GM18520 (cell line): ENCODE results near the gene ZNF20.

ENCODE experiments used
- ATAC-seq: cut with Tn5 transposase; IDR thresholded peaks from one replicate; pipeline ENCODE4 v1.9.1; 2021; ENCODE audit not compliant: unreplicated experiment

ZNF20 gene

GRCh38 chr19:12139885-12140544 is at the start of gene ZNF20:
TSS of gene ZNF20 (minus strand) at chr19:12140350. CDS start at chr19:12140182, 168 bp downstream.
- peak; percentile 83 for ATAC-seq

- ATAC-seq: no peak
Observed at GRCh38 chr19:12187625-12188024, 47.5 kb upstream of the ZNF20 start.

DNA sequence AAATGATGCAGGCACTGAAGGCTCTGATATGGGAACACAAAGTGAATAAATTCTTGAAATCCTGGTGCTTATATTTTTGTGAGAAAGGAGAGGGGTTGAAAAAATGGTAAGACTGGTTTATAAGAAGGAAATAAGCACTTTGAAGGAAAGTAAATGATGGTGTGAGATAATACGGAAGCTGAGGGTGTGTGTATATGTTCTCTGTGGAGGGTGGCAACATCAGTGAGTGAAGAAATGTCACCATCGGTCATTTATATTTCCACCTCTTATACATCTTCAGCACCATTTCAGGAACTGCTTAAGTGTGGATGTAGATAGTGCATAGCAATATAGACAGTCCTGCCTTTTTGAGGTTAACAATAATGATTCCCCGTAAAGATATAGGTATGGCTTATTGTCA is 40.2 kb upstream of the ZNF20 start:
- no peak for ATAC-seq

- ATAC-seq: no peak
Observed at GRCh38 chr19:12166626-12167025, 26.5 kb upstream of the ZNF20 start.

- no peak for ATAC-seq
Observed at GRCh38 chr19:12163826-12164225, 23.7 kb upstream of the ZNF20 start.

- ATAC-seq: peak; percentile 92
Observed at GRCh38 chr19:12162882-12163806, 23.0 kb upstream of the ZNF20 start, which contains the start of gene ZNF136. TSS of gene ZNF136 (plus strand) at chr19:12163096. CDS start at chr19:12163204, 108 bp downstream.

- ATAC-seq: no peak
Observed at GRCh38 chr19:12162513-12162881, 22.3 kb upstream of the ZNF20 start.

- ATAC-seq: no peak
Observed at GRCh38 chr19:12159773-12160414, 19.7 kb upstream of the ZNF20 start.

GRCh38 chr19:12156223-12157058 is 16.3 kb upstream of the ZNF20 start, which contains the start of gene ZNF625:
TSS of gene ZNF625 (minus strand) at chr19:12156734. CDS start at chr19:12156558, 176 bp downstream.
- ATAC-seq: peak; percentile 53

GRCh38 chr19:12155324-12155860 is 15.2 kb upstream of the ZNF20 start:
- ATAC-seq: no peak

- ATAC-seq: no peak
Observed at GRCh38 chr19:12145348-12145747, 5.2 kb upstream of the ZNF20 start.

- no peak for ATAC-seq
Observed at GRCh38 chr19:12141405-12141736, 1.2 kb upstream of the ZNF20 start.

DNA sequence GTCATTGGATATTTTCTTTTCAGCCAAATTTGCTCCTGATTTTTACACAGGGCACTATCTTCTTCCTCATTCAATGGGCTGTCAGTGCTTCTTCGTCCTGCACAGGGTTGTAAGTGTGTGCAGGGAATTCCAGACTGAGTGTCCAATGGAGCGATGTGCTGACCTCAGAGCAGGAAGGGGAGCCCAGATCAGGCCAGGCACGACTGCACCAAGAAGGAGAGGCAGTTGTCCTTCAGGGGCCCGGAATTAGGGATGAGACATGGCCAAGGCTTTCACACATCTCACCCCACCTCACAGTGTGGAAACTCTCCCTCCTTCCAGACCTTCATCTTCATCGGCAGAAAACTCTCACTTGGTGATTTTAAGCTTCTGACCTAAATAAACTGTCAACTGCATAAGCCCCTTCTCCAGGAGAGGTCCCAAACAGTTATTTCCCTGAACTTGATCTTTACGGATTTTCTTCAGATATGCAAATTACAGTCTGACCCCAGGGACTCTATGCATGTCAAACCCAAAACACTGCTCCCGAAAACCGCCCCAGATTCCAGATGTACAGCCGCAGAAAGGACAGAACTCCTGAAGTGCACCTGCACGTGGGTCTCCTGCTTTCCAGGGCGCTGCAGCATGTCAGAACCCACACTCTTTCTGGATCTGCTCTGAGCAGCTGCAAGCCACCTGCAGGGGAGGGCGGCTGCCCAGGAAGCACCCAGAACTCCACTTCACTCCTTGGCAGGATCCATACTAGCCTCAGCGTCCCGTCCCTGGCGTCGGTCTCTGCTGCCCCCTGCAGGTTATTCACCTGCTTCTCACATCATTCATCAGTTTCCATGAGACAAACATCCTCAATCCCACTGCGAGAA is 625 bp upstream of the ZNF20 start:
- ATAC-seq: no peak

DNA sequence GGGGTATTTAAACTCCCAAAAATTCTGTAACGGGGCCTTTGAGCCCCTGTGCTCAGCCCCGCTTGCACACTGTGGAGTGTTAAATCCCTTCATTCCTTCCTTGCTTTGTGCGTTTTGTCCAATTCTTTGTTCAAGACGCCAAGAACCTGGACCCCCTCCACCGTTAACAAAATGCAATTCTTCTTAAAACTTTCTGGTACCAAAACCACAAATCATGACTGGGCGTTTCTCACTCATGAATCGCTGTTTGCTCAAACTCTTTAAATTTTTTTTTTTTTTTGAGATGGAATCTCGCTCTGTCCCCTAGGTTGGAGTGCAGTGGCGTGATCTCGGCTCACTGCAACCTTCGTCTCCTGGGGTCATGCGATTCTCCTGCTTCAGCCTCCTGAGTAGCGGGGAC is 881 bp downstream of the ZNF20 start:
- ATAC-seq: no peak

GRCh38 chr19:12137221-12137940 is 2.8 kb downstream of the ZNF20 start:
- ATAC-seq: no peak

GRCh38 chr19:12133069-12133468 is 7.1 kb downstream of the ZNF20 start:
- no peak for ATAC-seq

GRCh38 chr19:12126707-12127106 is 13.4 kb downstream of the ZNF20 start:
- no peak for ATAC-seq

GRCh38 chr19:12117201-12117970 is 22.8 kb downstream of the ZNF20 start:
- ATAC-seq: no peak
